Vagina (tissue), 2 donors: ENCODE measurements around the gene ATN1.

Experiments
- POLR2A ChIP-seq, 2 donors: fragments of 450-650 bp; IDR thresholded peaks; one replicate each; pipeline ENCODE4 v1.6.1; 2017; ENCODE audit warnings: antibody characterized with exemption in 2 of 2, mild to moderate bottlenecking in 2 of 2, moderate library complexity in 2 of 2
- TF ChIP-seq, protein P1 (sequence below), 3 experiments: fragments of 450-650 bp in 2 of 3; fragments of 200-600 bp in 1 of 3; sonication (generic) in 1 of 3; IDR thresholded peaks; one replicate each; pipeline ENCODE4 v1.5.1; 2017 to 2019; ENCODE audit warnings: antibody characterized with exemption in 3 of 3, mild to moderate bottlenecking in 2 of 3, moderate library complexity in 2 of 3

DNA sequence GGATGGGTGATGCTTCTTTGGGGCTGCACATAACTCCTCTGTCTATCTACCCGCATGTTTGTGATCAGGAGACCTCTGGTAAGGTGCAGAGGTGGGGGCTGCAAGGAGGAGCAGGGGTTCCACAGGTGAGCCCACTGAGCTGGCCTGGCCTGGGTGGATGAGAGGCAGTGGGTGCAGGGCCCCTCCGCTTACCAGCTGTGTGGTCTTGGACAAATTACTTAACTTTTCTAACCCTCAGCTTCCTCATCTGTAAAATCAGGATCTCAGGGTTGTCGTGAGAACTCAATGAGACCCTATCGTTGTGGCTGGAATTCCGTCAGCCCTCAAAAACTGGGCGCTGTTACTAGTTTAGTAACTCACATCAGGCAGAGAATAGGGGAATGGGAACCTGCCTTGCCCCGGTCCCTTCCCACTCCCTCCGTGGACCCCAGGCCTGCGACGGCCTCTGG is 30.9 kb downstream of the ATN1 start:
- TF ChIP-seq, protein P1, sequence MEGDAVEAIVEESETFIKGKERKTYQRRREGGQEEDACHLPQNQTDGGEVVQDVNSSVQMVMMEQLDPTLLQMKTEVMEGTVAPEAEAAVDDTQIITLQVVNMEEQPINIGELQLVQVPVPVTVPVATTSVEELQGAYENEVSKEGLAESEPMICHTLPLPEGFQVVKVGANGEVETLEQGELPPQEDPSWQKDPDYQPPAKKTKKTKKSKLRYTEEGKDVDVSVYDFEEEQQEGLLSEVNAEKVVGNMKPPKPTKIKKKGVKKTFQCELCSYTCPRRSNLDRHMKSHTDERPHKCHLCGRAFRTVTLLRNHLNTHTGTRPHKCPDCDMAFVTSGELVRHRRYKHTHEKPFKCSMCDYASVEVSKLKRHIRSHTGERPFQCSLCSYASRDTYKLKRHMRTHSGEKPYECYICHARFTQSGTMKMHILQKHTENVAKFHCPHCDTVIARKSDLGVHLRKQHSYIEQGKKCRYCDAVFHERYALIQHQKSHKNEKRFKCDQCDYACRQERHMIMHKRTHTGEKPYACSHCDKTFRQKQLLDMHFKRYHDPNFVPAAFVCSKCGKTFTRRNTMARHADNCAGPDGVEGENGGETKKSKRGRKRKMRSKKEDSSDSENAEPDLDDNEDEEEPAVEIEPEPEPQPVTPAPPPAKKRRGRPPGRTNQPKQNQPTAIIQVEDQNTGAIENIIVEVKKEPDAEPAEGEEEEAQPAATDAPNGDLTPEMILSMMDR (IDR thresholded peaks at IDR 0.05), result no peak
- no peak for TF ChIP-seq POLR2A (IDR thresholded peaks at IDR 0.05)
